ENCODE data around the gene RIMS1. TPM values are rescaled to one million over a fixed set of nuclear protein-coding genes. Genes with fewer than 3 reads are reported as not detected.

Gene RIMS1
- total and polyA plus RNA-seq, 2 donors: 0.09 to 0.14 TPM

GRCh38 chr6:72182337-72183246 is 296.2 kb downstream of the RIMS1 start:
- Histone ChIP-seq H3K4me3 (ENCODE audit: low read length in 2 of 2) (no peak overlapping the region), H3K27ac (ENCODE audit: low read depth in 1 of 2, low read length in 1 of 2) (no peak overlapping the region), H3K36me3 (ENCODE audit: control insufficient read depth in 2 of 2, insufficient read depth in 2 of 2, low read length in 1 of 2) (no peaks in the 10 kb centered on the region), H3K27me3 (ENCODE audit: control insufficient read depth in 2 of 2, insufficient read depth in 1 of 2, low read length in 1 of 2) (peaks cover 18 to 42% of the 10 kb centered on the region in 2 donors), H3K9me3 (ENCODE audit: control insufficient read depth in 2 of 2, insufficient read depth in 1 of 2, low read length in 1 of 2) (no peaks in the 10 kb centered on the region), H3K4me1 (ENCODE audit: control insufficient read depth in 2 of 2, insufficient read depth in 2 of 2, low read length in 2 of 2) (no peaks in the 10 kb centered on the region)
- WGBS: 8% methylated on average over 100 of the region's 100 CpGs
- peak in 2 of 9 donors; percentile 2 to 4 for DNase-seq (ENCODE audit: low read depth in 6 of 9, low spot score in 9 of 9)

DNA sequence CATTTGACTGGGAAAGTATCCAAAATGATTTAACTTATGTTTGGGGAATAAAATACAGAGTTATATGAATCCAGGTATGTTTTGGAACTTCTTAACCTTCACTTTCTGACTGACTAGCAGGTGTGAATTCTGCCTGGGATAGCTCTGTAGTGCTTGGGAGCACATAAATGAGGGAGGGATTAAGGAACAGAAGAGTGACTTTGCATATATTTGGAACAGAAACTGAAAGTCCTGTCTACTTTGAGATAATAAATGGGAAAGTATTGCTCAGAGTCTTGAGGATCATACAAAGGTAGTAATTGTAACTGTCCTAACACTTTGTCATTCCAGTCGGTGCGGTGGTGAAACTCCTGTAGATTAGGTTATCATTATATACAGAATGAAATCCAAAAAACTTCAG is 317.6 kb downstream of the RIMS1 start:
- H3K36me3 ChIP-seq (ENCODE audit: control insufficient read depth in 2 of 2, insufficient read depth in 2 of 2, low read length in 1 of 2): no peaks in the 10 kb centered on the region
- no peaks in the 10 kb centered on the region for H3K4me1 ChIP-seq (ENCODE audit: control insufficient read depth in 2 of 2, insufficient read depth in 2 of 2, low read length in 2 of 2)
- H3K9me3 ChIP-seq (ENCODE audit: control insufficient read depth in 2 of 2, insufficient read depth in 1 of 2, low read length in 1 of 2): no peaks in the 10 kb centered on the region
- H3K27me3 ChIP-seq (ENCODE audit: control insufficient read depth in 2 of 2, insufficient read depth in 1 of 2, low read length in 1 of 2): no peaks in the 10 kb centered on the region
- H3K27ac ChIP-seq (ENCODE audit: low read depth in 1 of 2, low read length in 1 of 2): no peak overlapping the region
- no peak for DNase-seq (ENCODE audit: low read depth in 6 of 9, low spot score in 9 of 9)
- WGBS: 93% methylated on average over 2 of the region's 2 CpGs
- no peak overlapping the region for H3K4me3 ChIP-seq (ENCODE audit: low read length in 2 of 2)

- no peaks in the 10 kb centered on the region for H3K36me3 ChIP-seq (ENCODE audit: control insufficient read depth in 2 of 2, insufficient read depth in 2 of 2, low read length in 1 of 2)
- no peaks in the 10 kb centered on the region for H3K27me3 ChIP-seq (ENCODE audit: control insufficient read depth in 2 of 2, insufficient read depth in 1 of 2, low read length in 1 of 2)
- H3K9me3 ChIP-seq (ENCODE audit: control insufficient read depth in 2 of 2, insufficient read depth in 1 of 2, low read length in 1 of 2): no peaks in the 10 kb centered on the region
- no peak overlapping the region for H3K27ac ChIP-seq (ENCODE audit: low read depth in 1 of 2, low read length in 1 of 2)
- DNase-seq (ENCODE audit: low read depth in 6 of 9, low spot score in 9 of 9): no peak
- no peaks in the 10 kb centered on the region for H3K4me1 ChIP-seq (ENCODE audit: control insufficient read depth in 2 of 2, insufficient read depth in 2 of 2, low read length in 2 of 2)
- H3K4me3 ChIP-seq (ENCODE audit: low read length in 2 of 2): no peak overlapping the region
These were observed 319.1 kb downstream of the RIMS1 start for GRCh38 chr6:72205500-72205899.

- H3K4me1 ChIP-seq (ENCODE audit: control insufficient read depth in 2 of 2, insufficient read depth in 2 of 2, low read length in 2 of 2): no peaks in the 10 kb centered on the region
- WGBS: 77% methylated on average over 3 of the region's 3 CpGs
These were observed 320.3 kb downstream of the RIMS1 start for GRCh38 chr6:72206606-72207005.

GRCh38 chr6:72212686-72213085 is 326.3 kb downstream of the RIMS1 start:
- no peaks in the 10 kb centered on the region for H3K9me3 ChIP-seq (ENCODE audit: control insufficient read depth in 2 of 2, insufficient read depth in 1 of 2, low read length in 1 of 2)
- no peak overlapping the region for H3K27ac ChIP-seq (ENCODE audit: low read depth in 1 of 2, low read length in 1 of 2)
- H3K36me3 ChIP-seq (ENCODE audit: control insufficient read depth in 2 of 2, insufficient read depth in 2 of 2, low read length in 1 of 2): no peaks in the 10 kb centered on the region
- no peaks in the 10 kb centered on the region for H3K4me1 ChIP-seq (ENCODE audit: control insufficient read depth in 2 of 2, insufficient read depth in 2 of 2, low read length in 2 of 2)
- H3K4me3 ChIP-seq (ENCODE audit: low read length in 2 of 2): no peak overlapping the region
- H3K27me3 ChIP-seq (ENCODE audit: control insufficient read depth in 2 of 2, insufficient read depth in 1 of 2, low read length in 1 of 2): no peaks in the 10 kb centered on the region
- 72% methylated on average over 3 of the region's 3 CpGs for WGBS
- DNase-seq (ENCODE audit: low read depth in 6 of 9, low spot score in 9 of 9): no peak

More at GRCh38 chr6:72206606-72207005, 320.3 kb downstream of the RIMS1 start:
- H3K27me3 ChIP-seq (ENCODE audit: control insufficient read depth in 2 of 2, insufficient read depth in 1 of 2, low read length in 1 of 2): no peaks in the 10 kb centered on the region
- DNase-seq (ENCODE audit: low read depth in 6 of 9, low spot score in 9 of 9): no peak
- no peak overlapping the region for H3K4me3 ChIP-seq (ENCODE audit: low read length in 2 of 2)
- no peaks in the 10 kb centered on the region for H3K36me3 ChIP-seq (ENCODE audit: control insufficient read depth in 2 of 2, insufficient read depth in 2 of 2, low read length in 1 of 2)
- H3K27ac ChIP-seq (ENCODE audit: low read depth in 1 of 2, low read length in 1 of 2): no peak overlapping the region
- no peaks in the 10 kb centered on the region for H3K9me3 ChIP-seq (ENCODE audit: control insufficient read depth in 2 of 2, insufficient read depth in 1 of 2, low read length in 1 of 2)

GRCh38 chr6:72213654-72214053 is 327.3 kb downstream of the RIMS1 start:
- DNase-seq (ENCODE audit: low read depth in 6 of 9, low spot score in 9 of 9): no peak
- 94% methylated on average over 1 of the region's 1 CpG for WGBS
- no peaks in the 10 kb centered on the region for H3K27me3 ChIP-seq (ENCODE audit: control insufficient read depth in 2 of 2, insufficient read depth in 1 of 2, low read length in 1 of 2)
- H3K36me3 ChIP-seq (ENCODE audit: control insufficient read depth in 2 of 2, insufficient read depth in 2 of 2, low read length in 1 of 2): no peaks in the 10 kb centered on the region
- H3K9me3 ChIP-seq (ENCODE audit: control insufficient read depth in 2 of 2, insufficient read depth in 1 of 2, low read length in 1 of 2): no peaks in the 10 kb centered on the region
- H3K4me1 ChIP-seq (ENCODE audit: control insufficient read depth in 2 of 2, insufficient read depth in 2 of 2, low read length in 2 of 2): no peaks in the 10 kb centered on the region
- no peak overlapping the region for H3K4me3 ChIP-seq (ENCODE audit: low read length in 2 of 2)
- no peak overlapping the region for H3K27ac ChIP-seq (ENCODE audit: low read depth in 1 of 2, low read length in 1 of 2)

GRCh38 chr6:72216222-72217068 is 330.1 kb downstream of the RIMS1 start:
- Histone ChIP-seq H3K9me3 (ENCODE audit: control insufficient read depth in 2 of 2, insufficient read depth in 1 of 2, low read length in 1 of 2) (no peaks in the 10 kb centered on the region), H3K36me3 (ENCODE audit: control insufficient read depth in 2 of 2, insufficient read depth in 2 of 2, low read length in 1 of 2) (no peaks in the 10 kb centered on the region), H3K4me3 (ENCODE audit: low read length in 2 of 2) (no peak overlapping the region), H3K27ac (ENCODE audit: low read depth in 1 of 2, low read length in 1 of 2) (no peak overlapping the region), H3K27me3 (ENCODE audit: control insufficient read depth in 2 of 2, insufficient read depth in 1 of 2, low read length in 1 of 2) (no peaks in the 10 kb centered on the region), H3K4me1 (ENCODE audit: control insufficient read depth in 2 of 2, insufficient read depth in 2 of 2, low read length in 2 of 2) (no peaks in the 10 kb centered on the region)
- WGBS: 89% methylated on average over 4 of the region's 4 CpGs
- DNase-seq (ENCODE audit: low read depth in 6 of 9, low spot score in 9 of 9): no peak

DNA sequence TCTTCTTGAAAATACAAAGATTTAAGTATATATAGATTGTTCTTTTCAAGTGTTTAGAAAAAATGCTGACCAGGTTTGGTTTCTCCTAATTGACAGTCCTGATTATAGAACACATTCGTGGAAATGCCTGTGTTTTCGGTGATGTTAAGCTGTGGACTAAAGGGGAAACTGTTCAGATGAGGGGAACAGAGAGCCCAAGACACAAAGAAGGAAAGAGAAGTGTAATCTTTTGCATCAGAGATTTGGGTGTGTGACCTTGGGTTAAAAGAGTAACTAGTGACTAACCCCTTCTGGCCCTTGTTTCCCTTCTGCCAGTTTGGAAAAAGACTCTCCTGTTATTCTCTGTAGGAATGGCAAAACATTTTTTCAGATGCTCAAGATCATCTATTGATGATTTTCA is 331.3 kb downstream of the RIMS1 start:
- Histone ChIP-seq H3K4me3 (ENCODE audit: low read length in 2 of 2) (no peak overlapping the region), H3K27me3 (ENCODE audit: control insufficient read depth in 2 of 2, insufficient read depth in 1 of 2, low read length in 1 of 2) (no peaks in the 10 kb centered on the region), H3K27ac (ENCODE audit: low read depth in 1 of 2, low read length in 1 of 2) (no peak overlapping the region), H3K36me3 (ENCODE audit: control insufficient read depth in 2 of 2, insufficient read depth in 2 of 2, low read length in 1 of 2) (no peaks in the 10 kb centered on the region), H3K4me1 (ENCODE audit: control insufficient read depth in 2 of 2, insufficient read depth in 2 of 2, low read length in 2 of 2) (no peaks in the 10 kb centered on the region), H3K9me3 (ENCODE audit: control insufficient read depth in 2 of 2, insufficient read depth in 1 of 2, low read length in 1 of 2) (no peaks in the 10 kb centered on the region)
- WGBS: 94% methylated on average over 2 of the region's 2 CpGs
- no peak for DNase-seq (ENCODE audit: low read depth in 6 of 9, low spot score in 9 of 9)

DNA sequence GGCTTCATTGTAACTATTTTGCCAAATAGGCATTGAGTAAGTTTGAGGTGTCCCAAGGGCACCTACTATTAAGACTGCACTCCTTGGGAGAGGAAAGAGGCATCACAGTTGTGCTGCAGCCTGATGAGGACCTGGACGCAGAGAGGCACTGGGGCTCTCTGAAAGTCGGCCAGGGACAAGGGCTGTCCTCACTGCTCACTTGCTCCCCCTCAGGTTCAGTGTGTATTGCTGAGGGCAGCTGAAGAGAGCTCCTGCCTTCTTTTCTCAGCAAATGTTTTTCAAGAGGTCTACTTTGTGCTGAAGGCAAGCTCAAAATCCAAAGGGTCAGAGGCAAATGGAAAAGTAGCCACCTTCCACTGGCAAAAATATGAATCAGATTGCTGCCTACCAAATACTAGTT is 331.8 kb downstream of the RIMS1 start:
- Histone ChIP-seq H3K4me3 (ENCODE audit: low read length in 2 of 2) (no peak overlapping the region), H3K27ac (ENCODE audit: low read depth in 1 of 2, low read length in 1 of 2) (no peak overlapping the region), H3K27me3 (ENCODE audit: control insufficient read depth in 2 of 2, insufficient read depth in 1 of 2, low read length in 1 of 2) (no peaks in the 10 kb centered on the region), H3K9me3 (ENCODE audit: control insufficient read depth in 2 of 2, insufficient read depth in 1 of 2, low read length in 1 of 2) (no peaks in the 10 kb centered on the region), H3K36me3 (ENCODE audit: control insufficient read depth in 2 of 2, insufficient read depth in 2 of 2, low read length in 1 of 2) (no peaks in the 10 kb centered on the region), H3K4me1 (ENCODE audit: control insufficient read depth in 2 of 2, insufficient read depth in 2 of 2, low read length in 2 of 2) (no peaks in the 10 kb centered on the region)
- DNase-seq (ENCODE audit: low read depth in 6 of 9, low spot score in 9 of 9): no peak
- WGBS: 40% methylated on average over 2 of the region's 2 CpGs

All from thymus (tissue), 11 donors.